ENCODE data around the gene WNT3.
"Not testable (repeated sequence)": the region's sequence is repeated elsewhere in the genome, so short reads cannot be mapped to it uniquely, and the experiment has no call there.

Gene WNT3

DNA sequence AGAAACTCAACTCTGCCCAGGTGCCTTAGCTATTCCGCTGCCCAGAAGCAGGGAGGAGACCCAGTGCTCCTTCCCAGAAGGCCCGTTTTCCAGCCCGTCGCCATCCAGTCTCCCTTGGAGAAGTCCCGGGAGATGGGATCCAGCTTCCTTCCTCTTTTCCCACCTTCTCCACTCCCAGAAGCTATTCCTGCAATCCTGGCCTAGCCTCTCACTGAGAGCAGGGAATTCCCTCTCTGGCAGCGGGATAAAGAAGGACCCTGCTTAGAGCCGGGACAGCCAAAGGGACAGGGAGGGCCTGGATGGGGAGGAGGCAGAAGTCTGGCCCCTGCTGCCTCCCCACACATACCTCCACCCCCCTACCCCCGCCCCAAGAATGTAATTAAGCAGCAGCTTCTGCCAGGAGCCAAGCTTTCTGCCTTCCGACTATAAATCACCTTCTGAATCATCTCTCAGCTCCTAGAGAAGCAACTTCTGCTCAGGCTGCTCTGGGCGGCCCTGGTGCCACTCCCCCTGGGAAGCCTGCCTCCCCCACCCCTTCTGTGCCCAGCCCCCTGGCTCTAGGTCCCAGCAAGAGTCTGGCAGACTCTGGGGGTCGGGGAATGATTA lies 6.4 kb downstream of the WNT3 start:
- no peak for DNase-seq

DNA sequence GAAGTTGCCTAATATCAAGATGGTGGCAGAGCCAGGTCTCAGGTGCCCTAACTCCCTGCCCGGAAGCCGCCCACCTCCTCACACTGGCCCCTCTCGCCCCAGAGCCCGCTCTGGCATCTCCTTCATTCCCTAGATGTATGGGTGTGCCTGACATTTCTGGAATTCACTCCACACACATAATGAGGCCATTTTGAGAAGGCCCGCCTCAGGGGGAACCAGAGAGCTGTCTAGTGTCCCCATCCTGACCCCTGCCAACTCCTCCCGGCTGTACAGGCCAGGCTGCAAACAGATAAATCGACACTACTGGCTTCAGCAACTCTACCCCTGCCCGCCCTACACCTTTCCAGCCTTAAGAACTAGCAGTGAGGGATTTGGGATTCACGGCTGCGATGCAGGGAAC lies 7.7 kb downstream of the WNT3 start:
- DNase-seq, result no peak

DNA sequence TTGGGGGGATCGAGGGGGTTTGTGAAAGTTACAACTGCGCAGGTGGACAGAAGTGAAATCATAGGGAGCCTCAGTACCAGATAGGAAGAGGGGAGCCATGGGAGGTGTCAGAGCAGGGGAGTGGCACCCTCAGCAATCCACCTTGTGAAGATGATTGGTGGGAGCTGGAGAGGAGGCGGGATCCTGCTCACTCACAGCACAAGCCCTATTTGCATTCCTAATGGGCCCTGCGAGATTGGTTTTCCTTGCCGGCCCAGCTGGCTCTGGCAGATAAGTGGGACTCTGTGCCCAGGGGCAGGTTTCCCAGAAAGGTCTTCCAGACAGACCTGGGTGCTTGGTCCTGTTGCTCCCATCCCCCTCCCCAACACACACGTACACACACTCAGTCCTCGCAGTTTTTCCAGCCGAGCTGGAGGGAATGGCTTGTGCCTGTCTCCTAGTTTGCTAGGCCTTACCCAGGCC lies 9.4 kb downstream of the WNT3 start:
- DNase-seq, result no peak

DNA sequence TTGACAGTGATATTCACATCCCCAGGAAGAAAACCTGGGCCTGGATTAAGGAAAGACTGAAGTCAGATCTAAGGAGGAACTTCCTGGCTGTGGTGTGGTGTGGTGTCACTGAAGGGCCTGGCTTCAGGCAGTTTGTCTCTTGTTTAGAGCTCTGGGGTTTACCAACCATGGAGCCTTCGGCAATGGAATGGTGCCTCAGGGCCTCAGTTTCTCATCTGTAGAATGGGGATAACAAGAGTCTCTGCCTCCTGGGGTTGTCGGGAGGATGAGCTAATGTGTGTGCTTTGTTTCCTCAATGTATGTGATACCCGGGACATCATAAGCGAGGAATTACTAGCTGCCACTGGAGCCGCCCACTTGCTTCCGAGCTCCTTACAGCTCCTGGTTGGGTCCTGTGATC lies 12.7 kb downstream of the WNT3 start:
- no peak for DNase-seq

DNA sequence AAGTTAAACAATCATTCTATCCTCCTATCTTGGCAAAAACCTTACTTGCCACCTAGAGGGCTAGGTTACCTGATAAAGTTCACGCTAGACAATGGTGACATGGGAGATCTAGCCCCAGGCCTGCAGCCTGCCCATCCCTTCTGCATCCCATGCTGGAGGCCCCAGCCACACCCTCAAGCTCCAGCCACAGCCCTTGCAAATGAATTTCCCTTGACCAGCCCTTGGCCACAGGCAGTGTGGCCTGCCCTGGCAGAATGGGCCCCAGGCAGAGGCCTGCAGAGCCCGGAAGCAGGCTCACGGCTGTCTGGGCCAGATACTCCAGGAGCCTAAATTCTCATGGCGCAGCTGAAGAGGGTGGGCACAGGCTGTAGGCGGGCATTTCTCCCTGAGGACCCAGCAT lies 14.9 kb downstream of the WNT3 start:
- no peak for DNase-seq

DNA sequence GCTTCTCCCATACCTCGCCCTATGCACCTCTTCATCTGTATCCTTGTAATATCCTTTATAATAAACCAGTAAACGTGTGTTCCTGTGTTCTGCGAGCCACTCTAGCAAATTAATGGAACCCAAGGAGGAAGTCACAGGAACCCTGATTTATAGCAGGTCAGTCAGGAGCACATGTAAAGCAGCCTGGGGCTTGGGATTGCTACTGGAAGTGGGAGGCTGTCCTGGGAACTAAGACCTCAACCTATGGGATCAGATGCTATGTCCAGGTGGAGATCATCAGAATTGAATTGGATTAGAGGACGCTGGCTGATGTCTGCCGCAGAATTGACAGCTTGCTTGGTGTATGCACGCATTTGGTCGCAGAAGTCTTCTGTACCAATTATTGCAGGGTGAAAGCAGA lies 15.7 kb downstream of the WNT3 start:
- no peak for DNase-seq

DNA sequence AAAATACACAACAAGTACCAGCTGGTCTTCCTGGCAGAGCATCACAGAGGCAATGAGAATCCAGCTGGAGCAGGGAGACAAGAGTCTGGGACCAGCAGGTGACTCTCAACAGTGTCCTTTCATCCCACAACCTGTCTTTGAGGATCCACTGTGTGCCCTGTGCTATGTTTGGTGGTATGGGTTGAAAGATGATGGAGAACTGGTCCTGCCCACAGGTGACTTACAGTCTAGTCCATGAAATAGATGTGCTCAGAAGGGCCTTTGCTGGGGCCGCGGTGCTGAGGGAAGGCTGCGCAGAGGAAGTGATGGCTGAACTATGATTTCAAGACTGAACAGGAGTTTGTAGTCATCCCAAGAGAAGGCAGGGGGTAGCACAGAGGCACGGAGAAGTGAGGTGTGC lies 17.9 kb downstream of the WNT3 start:
- no peak for DNase-seq

DNA sequence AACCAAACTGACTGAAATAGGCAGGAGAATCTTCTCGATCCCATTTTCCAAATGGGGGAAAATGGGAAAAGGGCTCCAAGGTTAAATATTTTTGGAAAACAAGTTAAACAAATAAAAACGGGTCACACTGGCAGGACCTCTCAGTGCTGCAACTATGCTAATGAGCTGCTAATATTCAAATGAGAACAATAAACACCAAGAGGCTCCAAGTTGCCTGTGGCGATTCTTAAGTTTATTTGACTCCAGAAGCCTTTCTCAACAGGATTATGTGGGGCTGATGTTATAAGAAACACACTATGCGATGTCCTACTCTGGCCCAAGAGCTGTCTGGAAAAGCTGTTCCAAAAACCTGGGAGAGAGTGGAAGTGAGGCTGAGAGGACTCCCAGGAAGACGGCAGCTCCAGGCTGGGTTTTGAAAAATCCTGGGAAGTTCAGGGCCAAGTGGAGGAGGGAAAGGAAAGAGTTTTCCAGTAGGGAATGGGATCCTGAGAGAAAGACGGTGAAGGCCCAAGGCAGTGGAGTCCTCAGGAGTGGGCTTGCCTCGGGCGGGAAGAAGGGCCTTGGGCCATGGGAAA lies 21.4 kb downstream of the WNT3 start:
- DNase-seq, result no peak

DNA sequence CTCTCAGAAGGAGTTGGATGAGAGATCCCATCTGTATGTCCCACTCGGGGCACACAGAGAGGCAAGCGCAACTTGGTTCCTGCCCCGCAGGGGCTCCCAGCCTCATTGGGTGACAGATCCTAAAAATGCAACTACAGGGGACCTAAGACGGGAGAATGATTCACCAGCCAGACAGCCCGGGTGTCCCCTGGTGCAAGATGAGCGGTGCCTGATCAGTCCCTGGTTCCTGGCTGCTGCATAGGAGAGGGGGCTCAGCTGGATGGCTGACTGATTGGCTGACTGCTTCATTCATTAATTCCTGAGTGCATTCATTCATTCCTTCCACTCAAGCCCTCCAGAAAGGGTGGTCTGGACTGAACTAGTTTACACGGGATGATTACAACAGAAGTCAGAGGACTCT lies 22.0 kb downstream of the WNT3 start:
- DNase-seq, result no peak

DNA sequence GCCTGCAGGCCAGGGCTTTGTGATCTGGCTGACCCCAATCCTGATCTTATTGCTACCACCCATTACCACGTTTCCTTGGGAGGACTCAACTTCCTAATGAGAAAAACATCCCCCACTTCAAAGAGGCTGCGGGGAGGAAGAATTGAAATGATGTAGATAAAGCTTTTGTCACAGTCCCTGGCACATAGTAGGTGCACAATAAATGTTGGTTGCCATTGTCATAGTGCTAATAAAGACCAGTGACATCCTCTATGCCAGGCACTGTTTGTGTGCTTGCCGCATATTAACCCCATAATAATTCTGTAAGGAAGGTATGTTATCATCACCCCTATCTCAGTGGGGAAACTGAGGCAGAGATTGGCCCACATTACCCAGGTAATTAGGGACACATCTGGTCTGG lies 22.4 kb downstream of the WNT3 start:
- DNase-seq, result no peak

DNA sequence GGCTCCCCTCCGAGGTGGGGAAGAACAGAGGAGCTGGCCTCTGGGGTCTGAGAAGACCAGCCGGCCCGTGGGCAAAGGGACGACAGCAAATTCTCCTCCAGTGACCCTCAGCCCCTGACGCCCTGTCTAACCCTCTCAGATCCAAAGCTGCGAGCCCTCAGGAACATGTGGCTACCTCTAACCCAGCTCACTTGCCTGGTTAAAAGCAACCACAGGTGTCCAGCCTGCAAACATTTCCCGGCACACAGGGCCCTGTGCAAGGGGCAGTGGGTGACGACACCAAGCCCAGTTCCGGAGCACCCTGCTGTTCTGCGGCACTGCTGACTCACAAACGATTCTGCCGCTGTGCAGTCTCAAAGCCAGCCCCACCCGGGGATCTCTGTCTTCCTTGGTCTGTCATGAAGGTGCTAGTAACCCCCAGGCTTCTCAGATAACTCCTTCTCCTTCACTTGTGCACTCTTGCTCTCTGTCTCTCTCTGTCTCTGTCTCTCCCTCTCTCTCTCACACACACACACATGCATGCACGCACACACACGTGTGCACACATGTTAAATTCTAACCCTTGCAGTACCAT lies 23.0 kb downstream of the WNT3 start:
- no peak for DNase-seq

DNA sequence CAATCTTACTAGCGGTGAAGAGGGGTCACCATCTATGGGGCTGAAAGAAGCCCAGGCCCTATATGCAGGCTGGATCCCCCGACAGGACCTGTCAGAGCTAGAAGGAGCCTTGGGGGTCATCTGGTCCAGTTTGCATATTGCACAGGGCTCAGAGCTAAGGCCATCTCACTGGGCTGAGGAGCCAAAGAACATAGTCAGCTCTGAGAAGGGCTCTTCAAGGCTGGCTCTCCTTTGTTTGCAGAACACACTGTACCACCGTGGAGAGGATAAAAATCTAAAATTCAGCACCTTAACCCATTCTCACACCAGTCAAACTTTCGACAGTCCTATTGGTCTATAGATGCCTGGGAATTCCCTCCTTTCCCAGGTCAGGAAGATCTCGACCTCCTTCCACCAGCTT lies 24.2 kb downstream of the WNT3 start:
- DNase-seq, result no peak

DNA sequence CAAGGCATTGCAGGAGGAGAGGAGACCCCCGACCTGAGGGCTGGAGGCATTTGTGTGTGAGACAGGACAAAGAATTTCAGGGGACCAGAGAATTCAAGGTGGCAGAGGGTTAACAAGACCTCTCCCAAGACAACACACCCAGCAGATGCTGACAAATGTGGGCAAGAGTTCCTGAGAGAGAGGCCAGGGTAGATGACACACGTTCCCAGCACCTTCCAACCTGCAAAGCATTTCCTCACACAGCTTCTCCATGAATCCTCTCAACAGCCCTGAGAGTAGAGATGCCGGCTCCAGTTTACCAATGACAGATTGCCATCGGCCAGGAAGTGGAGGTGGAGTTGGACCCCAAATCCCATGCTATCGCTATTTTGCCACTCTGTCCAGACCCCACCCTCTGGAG lies 25.0 kb downstream of the WNT3 start:
- DNase-seq, result no peak

DNA sequence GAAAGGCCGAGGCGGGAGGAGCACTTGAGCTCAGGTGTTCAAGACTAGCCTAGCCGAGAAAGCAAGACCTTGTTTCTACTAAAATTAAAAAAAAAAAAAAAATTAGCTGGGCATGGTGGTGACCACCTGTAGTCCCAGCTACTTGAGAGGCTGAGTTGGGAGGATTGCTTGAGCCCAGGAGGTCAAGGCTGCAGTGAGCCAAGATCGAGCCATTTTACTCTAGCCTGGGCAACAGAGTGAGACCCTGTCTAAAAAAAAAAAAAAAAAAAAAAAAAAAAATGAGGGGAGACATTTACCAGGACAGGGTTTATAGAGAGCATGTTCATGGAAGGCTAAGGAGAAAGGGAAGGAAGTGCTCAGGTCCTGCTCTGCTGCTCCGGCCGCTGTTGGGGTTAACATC lies 25.5 kb downstream of the WNT3 start:
- DNase-seq, result not testable (repeated sequence)

DNA sequence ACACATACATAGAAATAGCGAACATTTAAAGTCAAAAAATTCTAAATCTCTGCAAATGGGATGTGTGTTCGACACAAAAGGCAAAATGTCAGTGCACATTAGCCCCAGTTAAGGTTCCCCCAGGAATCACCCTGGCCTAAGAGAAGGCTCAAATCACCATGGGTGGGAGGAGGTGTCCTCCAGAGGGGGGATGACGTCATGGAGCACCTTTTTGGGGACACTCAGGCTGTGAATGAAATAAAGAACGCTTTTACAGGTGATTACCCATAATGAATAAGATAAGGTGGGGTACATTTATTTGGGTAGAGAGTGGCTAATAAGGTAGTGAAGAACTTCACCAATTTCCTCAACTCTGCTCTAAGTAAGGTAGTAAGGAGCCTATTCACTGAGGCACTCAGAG lies 26.4 kb downstream of the WNT3 start:
- DNase-seq, result no peak

DNA sequence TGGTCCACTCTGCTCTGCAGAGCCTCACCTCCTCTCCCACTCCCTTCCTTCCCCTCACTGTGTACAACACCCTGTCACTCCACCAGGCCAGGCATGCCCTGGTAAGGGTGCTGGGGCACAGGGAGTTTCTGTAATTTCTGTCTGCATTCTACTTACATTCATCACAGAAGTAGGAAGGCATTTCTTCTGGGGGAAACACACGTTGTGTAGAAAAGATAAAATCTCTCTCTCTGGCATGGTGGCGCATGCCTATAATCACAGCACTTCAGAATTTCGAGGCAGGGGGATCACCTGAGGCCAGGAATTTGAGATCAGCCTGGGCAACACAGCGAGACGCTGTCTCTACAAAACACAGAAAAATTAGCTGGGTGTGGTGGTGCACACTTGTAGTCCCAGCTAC lies 27.0 kb downstream of the WNT3 start:
- no peak for DNase-seq

DNA sequence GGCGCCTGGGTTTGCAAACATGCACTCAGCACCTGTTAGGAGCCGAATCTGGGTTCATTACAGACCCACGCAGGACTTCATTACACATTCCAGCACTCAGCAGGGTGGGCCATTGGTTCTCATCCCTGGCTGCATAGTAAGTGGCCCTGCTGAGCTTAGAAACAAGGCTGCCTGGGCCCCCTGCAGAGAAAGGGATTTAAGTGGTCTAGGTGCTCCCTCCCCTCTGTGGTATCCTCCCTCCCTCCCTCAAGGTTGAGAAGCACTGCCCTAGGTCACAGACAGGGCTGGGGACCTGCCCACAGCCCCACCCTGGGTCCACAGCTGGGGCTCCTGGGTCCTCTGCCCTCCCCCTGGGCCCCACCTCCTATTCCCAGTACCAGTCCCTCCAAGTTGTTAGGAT lies 28.3 kb downstream of the WNT3 start:
- no peak for DNase-seq

DNA sequence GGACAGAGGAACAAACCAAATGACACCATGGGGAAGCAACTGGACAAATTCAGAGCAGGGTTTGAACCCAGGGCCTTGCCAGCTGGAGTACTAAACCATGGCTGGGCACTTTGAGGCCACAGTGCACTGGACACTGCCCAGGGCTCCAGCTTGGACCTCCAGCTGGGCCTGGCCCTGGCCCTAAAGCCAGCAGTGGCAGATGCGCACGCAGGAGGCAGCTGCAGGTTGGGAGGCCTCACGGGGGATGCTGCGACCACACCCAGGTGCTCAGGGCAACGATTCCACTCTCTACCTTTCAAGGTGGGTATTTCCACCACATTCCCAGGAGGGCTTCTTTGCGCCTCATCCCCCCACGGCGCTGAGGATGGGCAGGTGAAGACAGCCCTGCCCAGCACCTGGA lies 28.9 kb downstream of the WNT3 start:
- DNase-seq, result no peak

DNA sequence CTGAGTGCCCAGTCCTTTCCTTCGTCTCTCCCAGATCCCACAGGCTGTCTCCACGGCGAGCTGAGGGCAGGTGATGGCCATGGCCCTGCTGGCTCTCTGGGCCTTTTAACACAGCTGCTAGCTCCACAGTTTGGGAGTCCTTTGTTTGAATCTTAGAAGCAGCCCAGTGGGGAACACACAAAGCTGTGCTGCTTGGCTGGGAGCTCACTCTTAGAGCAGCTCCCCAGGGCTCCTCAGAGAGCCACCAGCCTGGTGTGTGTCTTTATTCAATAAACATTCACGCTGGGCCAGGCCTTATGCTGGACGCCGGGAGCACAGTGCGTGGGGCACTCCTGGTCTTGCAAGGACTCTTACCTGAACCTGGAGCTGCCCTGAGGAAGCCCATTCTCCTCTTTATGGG lies 29.7 kb downstream of the WNT3 start:
- no peak for DNase-seq

DNA sequence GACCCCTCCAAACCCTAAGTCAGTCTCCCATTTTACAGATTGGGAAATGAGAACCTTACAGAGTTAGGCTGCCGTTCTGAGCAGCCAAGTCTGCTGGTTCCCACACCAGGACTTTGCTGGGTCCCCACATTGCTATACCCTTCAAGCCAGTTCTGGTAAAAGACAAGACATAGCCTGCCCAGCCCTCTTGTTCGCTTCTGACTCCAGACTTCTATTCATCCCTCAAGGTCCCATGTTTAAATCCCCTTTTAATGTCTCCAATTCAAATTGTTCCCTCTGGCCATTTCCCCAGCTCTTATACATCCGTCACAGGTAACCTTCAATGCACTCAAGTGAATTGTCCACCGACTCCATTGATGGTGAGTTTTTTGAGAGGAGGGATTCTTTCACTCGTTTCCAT lies 30.2 kb downstream of the WNT3 start:
- DNase-seq, result no peak

DNA sequence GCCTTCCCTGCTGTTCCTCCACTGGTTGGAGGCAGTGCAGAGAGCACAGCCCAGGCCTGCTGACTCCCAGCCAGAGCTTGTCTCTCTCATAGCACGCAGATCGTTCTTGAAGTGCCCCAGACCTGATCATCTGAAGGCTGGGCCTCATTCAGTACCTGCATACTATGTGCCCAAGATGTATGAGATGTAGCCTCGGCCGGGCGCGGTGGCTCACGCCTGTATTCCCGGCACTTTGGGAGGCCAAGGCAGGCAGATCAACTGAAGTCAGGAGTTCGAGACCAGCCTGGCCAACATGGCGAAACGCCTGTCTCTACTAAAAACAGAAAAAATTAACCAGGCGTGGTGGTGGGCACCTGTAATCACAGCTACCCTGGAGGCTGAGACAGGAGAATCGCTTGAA lies 31.0 kb downstream of the WNT3 start:
- DNase-seq, result no peak

DNA sequence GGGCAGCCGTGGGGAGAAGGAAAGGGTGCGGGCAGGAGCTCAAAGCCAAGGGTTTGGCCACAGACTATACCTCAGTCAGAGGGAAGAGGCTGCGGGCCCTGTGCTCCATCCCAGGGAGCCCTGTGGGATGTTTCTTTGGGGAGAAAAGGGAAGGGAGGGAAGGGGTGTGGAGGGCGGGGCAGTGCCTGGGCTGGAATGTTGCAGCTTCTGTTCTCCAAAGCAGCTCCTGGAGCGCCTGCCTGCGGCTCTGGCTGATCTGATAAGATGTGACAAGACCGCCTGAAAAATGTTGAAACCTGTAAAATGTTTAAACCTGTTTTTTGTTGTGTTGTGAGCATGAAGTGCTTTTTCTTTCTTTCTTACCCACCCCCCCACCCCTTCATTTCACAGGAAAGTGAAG lies 32.8 kb downstream of the WNT3 start:
- DNase-seq, result no peak

DNA sequence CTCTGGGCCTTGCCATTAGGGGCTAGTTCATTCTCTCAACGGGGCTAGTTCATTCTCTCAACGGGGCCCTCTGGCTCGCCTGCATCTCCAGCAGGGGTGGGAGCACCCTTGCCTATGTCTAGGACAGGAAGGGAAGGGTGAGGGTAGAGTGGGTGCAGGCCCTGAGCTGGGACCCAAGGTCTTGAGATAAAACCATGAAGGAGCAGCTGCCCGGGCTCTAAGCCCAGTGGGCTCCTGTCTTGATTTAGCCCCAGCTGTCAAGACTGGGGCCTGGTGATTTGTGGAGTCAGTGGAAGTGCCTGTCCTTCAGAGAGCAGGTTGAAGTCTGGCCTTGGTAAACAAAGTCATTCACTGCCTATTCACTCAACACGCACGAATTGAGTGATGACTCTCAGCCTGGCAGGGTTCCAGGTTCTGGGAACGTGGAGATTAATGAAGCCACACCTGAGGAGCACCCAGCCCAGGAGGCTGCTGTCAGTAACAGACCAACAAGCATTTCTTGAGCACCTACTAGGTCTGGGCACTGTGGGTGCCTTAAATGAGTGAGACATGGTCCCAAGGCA lies 35.4 kb downstream of the WNT3 start:
- DNase-seq, result no peak

DNA sequence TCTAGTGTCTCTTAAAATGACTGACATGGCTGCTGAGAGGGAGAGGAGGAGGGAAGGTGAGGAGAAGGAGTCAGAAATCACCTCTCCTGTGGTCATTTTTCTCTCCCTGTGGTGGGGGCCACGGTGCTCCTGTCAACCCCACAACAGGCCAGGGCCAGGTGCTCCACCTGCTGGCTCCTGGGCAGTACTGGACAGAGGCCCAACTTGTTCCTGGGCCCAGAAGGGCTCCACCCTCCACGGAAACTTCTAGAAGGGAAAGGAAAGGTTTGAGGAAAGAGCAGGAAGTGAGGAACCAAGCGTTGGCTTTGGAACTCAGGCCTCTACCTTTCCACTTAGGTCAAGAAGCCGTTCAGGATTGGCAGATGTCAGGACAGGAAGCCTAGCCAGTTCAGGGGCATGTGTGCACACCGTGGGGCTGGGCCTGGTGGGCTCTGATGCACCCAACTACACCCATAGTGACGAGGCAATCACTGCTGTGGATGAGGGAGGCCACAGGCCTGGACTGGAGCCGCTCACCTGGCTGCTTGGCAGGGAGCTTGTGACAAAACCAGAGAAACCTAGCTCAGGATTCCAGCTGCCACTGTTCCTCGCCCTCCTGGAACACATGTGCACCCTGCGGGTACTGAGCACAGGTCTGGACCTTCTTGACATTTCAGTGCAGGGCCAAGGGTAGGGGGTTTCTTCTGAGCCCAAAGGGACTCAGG lies 36.1 kb downstream of the WNT3 start:
- no peak for DNase-seq

Measured in activated CD8-positive, alpha-beta memory T cell treated with anti-CD3 and anti-CD28 coated beads for 24 hours (primary cell).